DMS153 treated with DMSO at 0.1 percent for 48 hours (cell line): ENCODE measurements around the gene TMEM115.
"Not testable (repeated sequence)": the region's sequence is repeated elsewhere in the genome, so short reads cannot be mapped to it uniquely, and the experiment has no call there.

Experiments
- DNase-seq: peaks from one replicate; lab custom pipeline; 2025; ENCODE audit not compliant: unreplicated experiment; lab: John Stamatoyannopoulos, UW

Gene TMEM115

GRCh38 chr3:50319894-50320625 lies 39.3 kb downstream of the TMEM115 start:
- no peak for DNase-seq

GRCh38 chr3:50319181-50319893 lies 40.0 kb downstream of the TMEM115 start:
- no peak for DNase-seq

- no peak for DNase-seq
Measured at GRCh38 chr3:50318615-50319014, 40.7 kb downstream of the TMEM115 start.

GRCh38 chr3:50318163-50318562 lies 41.2 kb downstream of the TMEM115 start:
- no peak for DNase-seq

- DNase-seq, result no peak
Measured at GRCh38 chr3:50317300-50317699, 42.0 kb downstream of the TMEM115 start.

- DNase-seq, result no peak
Measured at GRCh38 chr3:50316657-50317242, 42.6 kb downstream of the TMEM115 start.

GRCh38 chr3:50314816-50315215 lies 44.5 kb downstream of the TMEM115 start:
- no peak for DNase-seq

GRCh38 chr3:50314342-50314741 lies 45.0 kb downstream of the TMEM115 start:
- no peak for DNase-seq

- not testable (repeated sequence) for DNase-seq
Measured at GRCh38 chr3:50312041-50312440, 47.3 kb downstream of the TMEM115 start.
